SJCRH30 (cell line): ENCODE results near the gene KCNJ5. TPM values are rescaled to one million over a fixed set of nuclear protein-coding genes. Genes with fewer than 3 reads are reported as not detected.
A peak's percentile ranks its signal among the peaks of the same experiment; 100 is the strongest.

ENCODE experiments used
- DNase-seq, 2 experiments: peaks; one replicate each; pipeline ENCODE4 v3.0.0-alpha.2; 2015 to 2020
- H3K27ac ChIP-seq: fragments of 250-450 bp; sonication (Bioruptor Pico); 2 replicates; pipeline ENCODE4 v1.5.1; 2020; ENCODE audit warnings: mild to moderate bottlenecking, moderate library complexity
- H3K27me3 ChIP-seq: fragments of 250-450 bp; sonication (Bioruptor Pico); 2 replicates; pipeline ENCODE4 v1.5.1; 2020; ENCODE audit warnings: mild to moderate bottlenecking, moderate library complexity
- H3K36me3 ChIP-seq: fragments of 250-450 bp; sonication (Bioruptor Pico); 2 replicates; pipeline ENCODE4 v1.5.1; 2020; ENCODE audit warnings: mild to moderate bottlenecking, moderate library complexity
- H3K4me1 ChIP-seq: fragments of 250-450 bp; sonication (Bioruptor Pico); 2 replicates; pipeline ENCODE4 v1.5.1; 2020; ENCODE audit warnings: mild to moderate bottlenecking, moderate library complexity
- H3K4me3 ChIP-seq: fragments of 250-450 bp; sonication (Bioruptor Pico); 2 replicates; pipeline ENCODE4 v1.5.1; 2020; ENCODE audit warnings: mild to moderate bottlenecking, moderate library complexity
- H3K9me3 ChIP-seq: fragments of 250-450 bp; sonication (Bioruptor Pico); replicated peaks from 2 replicates; pipeline ENCODE4 v1.5.1; 2020; ENCODE audit warnings: mild to moderate bottlenecking, moderate library complexity
- total RNA-seq: library from RNA; depleted of rRNA; stranded (reverse); fragments of >200 nt; shearing (Covaris generic); gene quantifications from 2 replicates; pipeline ENCODE4 v1.2.3, GENCODE V29; 2014

Gene KCNJ5
- total RNA-seq, 1 experiment from 2014 or later = 3.1 TPM

GRCh38 chr11:128897826-128898225 lies 6.7 kb downstream of the KCNJ5 start:
- Histone ChIP-seq H3K36me3 (no peaks in the 10 kb centered on the region), H3K4me1 (peaks cover 17% of the 10 kb centered on the region), H3K27me3 (no peaks in the 10 kb centered on the region), H3K27ac (no peak overlapping the region), H3K4me3 (no peak overlapping the region), H3K9me3 (no peaks in the 10 kb centered on the region)
- DNase-seq = no peak

- DNase-seq = no peak
- Histone ChIP-seq H3K27ac (no peak overlapping the region), H3K4me1 (peaks cover 21% of the 10 kb centered on the region), H3K9me3 (no peaks in the 10 kb centered on the region), H3K27me3 (no peaks in the 10 kb centered on the region), H3K36me3 (no peaks in the 10 kb centered on the region), H3K4me3 (no peak overlapping the region)
These were observed 7.6 kb downstream of the KCNJ5 start for GRCh38 chr11:128898580-128899344.

GRCh38 chr11:128900468-128900867 lies 9.3 kb downstream of the KCNJ5 start:
- Histone ChIP-seq H3K9me3 (no peaks in the 10 kb centered on the region), H3K27me3 (no peaks in the 10 kb centered on the region), H3K4me3 (no peak overlapping the region), H3K4me1 (peaks cover 26% of the 10 kb centered on the region), H3K27ac (no peak overlapping the region), H3K36me3 (no peaks in the 10 kb centered on the region)
- no peak for DNase-seq

GRCh38 chr11:128901653-128902514 lies 10.7 kb downstream of the KCNJ5 start:
- Histone ChIP-seq H3K27ac (peak overlapping the region; percentile 97), H3K4me1 (peaks cover 31% of the 10 kb centered on the region), H3K4me3 (no peak overlapping the region), H3K36me3 (no peaks in the 10 kb centered on the region), H3K9me3 (no peaks in the 10 kb centered on the region), H3K27me3 (no peaks in the 10 kb centered on the region)
- DNase-seq = no peak

- DNase-seq = peak in 1 of 2 experiments; percentile 22
- no peak overlapping the region for H3K4me3 ChIP-seq
- peak overlapping the region; percentile 97 for H3K27ac ChIP-seq
- no peaks in the 10 kb centered on the region for H3K36me3 ChIP-seq
- H3K4me1 ChIP-seq = peaks cover 35% of the 10 kb centered on the region
- H3K9me3 ChIP-seq = no peaks in the 10 kb centered on the region
- no peaks in the 10 kb centered on the region for H3K27me3 ChIP-seq
These were observed 11.4 kb downstream of the KCNJ5 start for GRCh38 chr11:128902515-128903066.

GRCh38 chr11:128903248-128904061 lies 12.3 kb downstream of the KCNJ5 start:
- H3K9me3 ChIP-seq = no peaks in the 10 kb centered on the region
- peak; percentile 70 to 75 for DNase-seq
- H3K4me3 ChIP-seq = peak overlapping the region; percentile 13; the same call in 1 of the 2 replicates
- H3K4me1 ChIP-seq = peaks cover 44% of the 10 kb centered on the region
- H3K27me3 ChIP-seq = no peaks in the 10 kb centered on the region
- H3K36me3 ChIP-seq = no peaks in the 10 kb centered on the region
- H3K27ac ChIP-seq = peak overlapping the region; percentile 97

- H3K9me3 ChIP-seq = no peaks in the 10 kb centered on the region
- no peaks in the 10 kb centered on the region for H3K36me3 ChIP-seq
- H3K4me3 ChIP-seq = peak overlapping the region; percentile 60
- no peak for DNase-seq
- H3K27me3 ChIP-seq = no peaks in the 10 kb centered on the region
- peaks cover 52% of the 10 kb centered on the region for H3K4me1 ChIP-seq
- peak overlapping the region; percentile 97 for H3K27ac ChIP-seq
These were observed 13.1 kb downstream of the KCNJ5 start for GRCh38 chr11:128904303-128904655.

GRCh38 chr11:128904656-128905344 lies 13.6 kb downstream of the KCNJ5 start:
- peak overlapping the region; percentile 97 for H3K27ac ChIP-seq
- no peaks in the 10 kb centered on the region for H3K9me3 ChIP-seq
- no peaks in the 10 kb centered on the region for H3K36me3 ChIP-seq
- H3K4me1 ChIP-seq = peaks cover 58% of the 10 kb centered on the region
- no peaks in the 10 kb centered on the region for H3K27me3 ChIP-seq
- peak; percentile 86 to 88 for DNase-seq
- peak overlapping the region; percentile 60 for H3K4me3 ChIP-seq

GRCh38 chr11:128905345-128906184 lies 14.4 kb downstream of the KCNJ5 start:
- H3K27me3 ChIP-seq = no peaks in the 10 kb centered on the region
- H3K9me3 ChIP-seq = no peaks in the 10 kb centered on the region
- no peaks in the 10 kb centered on the region for H3K36me3 ChIP-seq
- peak; percentile 87 to 89 for DNase-seq
- peaks cover 61% of the 10 kb centered on the region for H3K4me1 ChIP-seq
- peak overlapping the region; percentile 97 for H3K27ac ChIP-seq
- peak overlapping the region; percentile 60 for H3K4me3 ChIP-seq

- DNase-seq = no peak
- Histone ChIP-seq H3K4me3 (peak overlapping the region; percentile 60), H3K27ac (peak overlapping the region; percentile 97), H3K27me3 (no peaks in the 10 kb centered on the region), H3K36me3 (no peaks in the 10 kb centered on the region), H3K9me3 (no peaks in the 10 kb centered on the region), H3K4me1 (peaks cover 61% of the 10 kb centered on the region)
These were observed 15.3 kb downstream of the KCNJ5 start for GRCh38 chr11:128906185-128907050.

GRCh38 chr11:128907585-128907984 lies 16.4 kb downstream of the KCNJ5 start:
- Histone ChIP-seq H3K27me3 (no peaks in the 10 kb centered on the region), H3K4me1 (peaks cover 57% of the 10 kb centered on the region), H3K36me3 (no peaks in the 10 kb centered on the region), H3K4me3 (no peak overlapping the region), H3K27ac (no peak overlapping the region; the same call in 1 of the 2 replicates), H3K9me3 (no peaks in the 10 kb centered on the region)
- no peak for DNase-seq

- Histone ChIP-seq H3K27ac (peak overlapping the region; percentile 77), H3K9me3 (no peaks in the 10 kb centered on the region), H3K36me3 (no peaks in the 10 kb centered on the region), H3K4me1 (peaks cover 47% of the 10 kb centered on the region), H3K27me3 (no peaks in the 10 kb centered on the region), H3K4me3 (0 out of 2 replicates have a peak overlapping the region, but pooled peaks have one; percentile 8)
- DNase-seq = peak; percentile 82 to 84
These were observed 17.5 kb downstream of the KCNJ5 start for GRCh38 chr11:128908391-128909246.
